Muscle of leg (tissue), 16 donors: Measurements from ENCODE around the gene SH3BGRL. TPM values are rescaled to one million over a fixed set of nuclear protein-coding genes. Genes with fewer than 3 reads are reported as not detected.

Experiments used
- DNase-seq: peaks from one replicate; pipeline ENCODE4 v3.0.0; 2013
- H3K27ac ChIP-seq: one replicate; pipeline ENCODE4 v1.5.1; 2013; ENCODE audit warnings: mild to moderate bottlenecking, low read length, control low read depth
- H3K27me3 ChIP-seq: one replicate; pipeline ENCODE4 v1.6.1; 2013; ENCODE audit warnings: low read length; ENCODE audit not compliant: control insufficient read depth, insufficient read depth
- H3K36me3 ChIP-seq: one replicate; pipeline ENCODE4 v1.6.1; 2013; ENCODE audit warnings: low read length; ENCODE audit not compliant: control insufficient read depth, insufficient read depth
- H3K4me1 ChIP-seq: one replicate; pipeline ENCODE4 v1.6.1; 2013; ENCODE audit warnings: low read length; ENCODE audit not compliant: control insufficient read depth, insufficient read depth
- H3K4me3 ChIP-seq: one replicate; pipeline ENCODE4 v1.5.1; 2013; ENCODE audit warnings: low read length, control low read depth
- H3K9me3 ChIP-seq: replicated peaks from 2 replicates; pipeline ENCODE4 v1.6.1; 2013; ENCODE audit warnings: low read depth, low read length; ENCODE audit not compliant: control insufficient read depth
- WGBS: methylation state at CpG from one replicate; pipeline ENCODE4 v1.1.5; 2013; ENCODE audit warnings: missing lambda C conversion rate; ENCODE audit not compliant: insufficient coverage; 5-methylcytosine and 5-hydroxymethylcytosine counted together
- long read RNA-seq, 11 donors: transcript quantifications; one replicate each; lab custom pipeline, GENCODE V29; 2026
- polyA plus RNA-seq, 8 donors: library from polyadenylated mRNA; unstranded; fragments of 120-200 nt; gene quantifications; one replicate each; pipeline versions ENCODE4 v1.2.1 to v1.2.3, GENCODE V29; 2013; ENCODE audit warnings: inconsistent platforms in 1 of 8, low replicate concordance in 1 of 8; ENCODE audit not compliant: insufficient read length in 8 of 8, insufficient read depth in 1 of 8
- total RNA-seq: library from RNA; stranded (reverse); fragments of 120-200 nt; gene quantifications from one replicate; pipeline ENCODE4 v1.2.4, GENCODE V29; 2013

Gene SH3BGRL
- total RNA-seq (50.2 TPM), polyA plus RNA-seq (100 to 1,000 TPM in 1 of 8 donors, 10 to 100 TPM in 7; 67.6 to 105 (median 73.9) TPM)
- long read RNA-seq, donor 1, transcript SH3BGRL-201 (4 exons, 1,923 nt), result major isoform, 13 of 13 reads
- long read RNA-seq, donor 1, partial matches to known transcripts, result 0 of 13 reads
- long read RNA-seq, donor 1, other reads (novel, unspliced or antisense), result 0 of 13 reads
- long read RNA-seq, donor 2, transcript SH3BGRL-201 (4 exons, 1,923 nt), result major isoform, 11 of 11 reads
- long read RNA-seq, donor 2, partial matches to known transcripts, result 0 of 11 reads
- long read RNA-seq, donor 2, other reads (novel, unspliced or antisense), result 0 of 11 reads
- long read RNA-seq, donor 3, transcript SH3BGRL-201 (4 exons, 1,923 nt), result major isoform, 34 of 34 reads
- long read RNA-seq, donor 3, partial matches to known transcripts, result 0 of 34 reads
- long read RNA-seq, donor 3, other reads (novel, unspliced or antisense), result 0 of 34 reads
- long read RNA-seq, donor 4, transcript SH3BGRL-201 (4 exons, 1,923 nt), result major isoform, 23 of 23 reads
- long read RNA-seq, donor 4, partial matches to known transcripts, result 0 of 23 reads
- long read RNA-seq, donor 4, other reads (novel, unspliced or antisense), result 0 of 23 reads
- long read RNA-seq, donor 5, transcript SH3BGRL-201 (4 exons, 1,923 nt), result major isoform, 86 of 86 reads
- long read RNA-seq, donor 5, partial matches to known transcripts, result 0 of 86 reads
- long read RNA-seq, donor 5, other reads (novel, unspliced or antisense), result 0 of 86 reads
- long read RNA-seq, donor 6, transcript SH3BGRL-201 (4 exons, 1,923 nt), result major isoform, 64 of 66 reads
- long read RNA-seq, donor 6, partial matches to known transcripts, result 0 of 66 reads
- long read RNA-seq, donor 6, other reads (novel, unspliced or antisense), result 0 of 66 reads
- long read RNA-seq, donor 7, transcript SH3BGRL-201 (4 exons, 1,923 nt), result major isoform, 44 of 84 reads
- long read RNA-seq, donor 7, partial matches to known transcripts, result 40 of 84 reads
- long read RNA-seq, donor 7, other reads (novel, unspliced or antisense), result 0 of 84 reads
- long read RNA-seq, donor 8, transcript SH3BGRL-201 (4 exons, 1,923 nt), result major isoform, 44 of 46 reads
- long read RNA-seq, donor 8, partial matches to known transcripts, result 0 of 46 reads
- long read RNA-seq, donor 8, other reads (novel, unspliced or antisense), result 0 of 46 reads
- long read RNA-seq, donor 9, transcript SH3BGRL-201 (4 exons, 1,923 nt), result major isoform, 43 of 43 reads
- long read RNA-seq, donor 9, partial matches to known transcripts, result 0 of 43 reads
- long read RNA-seq, donor 9, other reads (novel, unspliced or antisense), result 0 of 43 reads
- long read RNA-seq, donor 10, transcript SH3BGRL-201 (4 exons, 1,923 nt), result major isoform, 73 of 78 reads
- long read RNA-seq, donor 10, partial matches to known transcripts, result 5 of 78 reads
- long read RNA-seq, donor 10, other reads (novel, unspliced or antisense), result 0 of 78 reads
- long read RNA-seq, donor 11, transcript SH3BGRL-201 (4 exons, 1,923 nt), result major isoform, 38 of 39 reads
- long read RNA-seq, donor 11, partial matches to known transcripts, result 0 of 39 reads
- long read RNA-seq, donor 11, other reads (novel, unspliced or antisense), result 0 of 39 reads

DNA sequence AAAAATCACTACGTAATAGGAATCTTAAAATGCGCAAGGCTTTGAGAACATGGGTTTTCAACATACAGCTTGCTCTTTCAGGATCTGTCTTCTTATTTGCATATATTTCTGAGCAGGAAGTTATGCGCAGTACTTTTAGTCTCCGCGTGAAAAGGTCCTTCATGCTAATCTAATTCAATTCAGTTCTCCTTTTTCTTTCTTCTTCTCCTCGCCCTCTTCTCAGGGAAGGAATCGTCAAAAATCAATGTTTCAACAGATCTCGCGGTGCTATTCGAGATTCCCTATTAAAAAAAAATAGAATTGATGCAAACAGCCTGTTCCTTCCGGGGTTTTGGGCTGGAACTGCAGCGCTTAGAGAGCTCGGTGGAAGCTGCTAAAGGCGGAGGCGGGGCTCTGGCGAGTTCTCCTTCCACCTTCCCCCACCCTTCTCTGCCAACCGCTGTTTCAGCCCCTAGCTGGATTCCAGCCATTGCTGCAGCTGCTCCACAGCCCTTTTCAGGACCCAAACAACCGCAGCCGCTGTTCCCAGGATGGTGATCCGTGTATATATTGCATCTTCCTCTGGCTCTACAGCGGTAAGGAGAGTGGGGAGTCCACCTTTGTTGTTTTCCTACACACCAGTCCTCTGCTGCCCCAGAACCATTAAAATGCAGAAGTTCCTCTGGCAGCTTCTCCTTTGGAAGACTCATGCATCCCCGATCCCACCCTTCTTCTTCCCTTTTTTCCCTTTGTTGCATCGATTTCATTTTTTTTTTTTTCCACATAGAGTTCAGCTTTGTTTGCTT is at the start of gene SH3BGRL, which contains the start of gene HMGN5:
Gene SH3BGRL, plus strand, starts transcription at position 432 of the 785 bp plus-strand sequence. Its CDS starts 99 bp downstream, at position 531.
Gene HMGN5, minus strand, starts transcription at position 243 of the 785 bp plus-strand sequence. CDS start 80,364 bp downstream, outside the sequence.
- 17% methylated on average over 15 of the region's 23 CpGs for WGBS
- H3K27ac ChIP-seq, result peak within 1 kb of the TSS; percentile 95

GRCh38 chrX:81168391-81168790 is 33.5 kb upstream of the SH3BGRL start:
- Histone ChIP-seq H3K27me3 (no peaks in the 10 kb centered on the region), H3K36me3 (no peaks in the 10 kb centered on the region), H3K4me1 (no peaks in the 10 kb centered on the region), H3K4me3 (no peak overlapping the region), H3K27ac (no peak overlapping the region), H3K9me3 (no peaks in the 10 kb centered on the region)
- no peak for DNase-seq
- 63% methylated on average over 1 of the region's 3 CpGs for WGBS

More for the DNA sequence above, at the start of gene SH3BGRL, which contains the start of gene HMGN5:
- Histone ChIP-seq H3K4me1 (no peaks in the 10 kb centered on the region), H3K4me3 (peak within 1 kb of the TSS; percentile 69), H3K27me3 (peaks cover 4% of the 10 kb centered on the region), H3K9me3 (no peaks in the 10 kb centered on the region), H3K36me3 (no peaks in the 10 kb centered on the region)
- peak; percentile 96 for DNase-seq

GRCh38 chrX:81174286-81174685 is 27.6 kb upstream of the SH3BGRL start:
- no CpG with 5 or more reads among the region's 1 CpG for WGBS
- no peaks in the 10 kb centered on the region for H3K9me3 ChIP-seq
- H3K36me3 ChIP-seq, result no peaks in the 10 kb centered on the region
- no peak overlapping the region for H3K4me3 ChIP-seq
- H3K4me1 ChIP-seq, result no peaks in the 10 kb centered on the region
- peak; percentile 20 for DNase-seq
- no peak overlapping the region for H3K27ac ChIP-seq
- H3K27me3 ChIP-seq, result no peaks in the 10 kb centered on the region

DNA sequence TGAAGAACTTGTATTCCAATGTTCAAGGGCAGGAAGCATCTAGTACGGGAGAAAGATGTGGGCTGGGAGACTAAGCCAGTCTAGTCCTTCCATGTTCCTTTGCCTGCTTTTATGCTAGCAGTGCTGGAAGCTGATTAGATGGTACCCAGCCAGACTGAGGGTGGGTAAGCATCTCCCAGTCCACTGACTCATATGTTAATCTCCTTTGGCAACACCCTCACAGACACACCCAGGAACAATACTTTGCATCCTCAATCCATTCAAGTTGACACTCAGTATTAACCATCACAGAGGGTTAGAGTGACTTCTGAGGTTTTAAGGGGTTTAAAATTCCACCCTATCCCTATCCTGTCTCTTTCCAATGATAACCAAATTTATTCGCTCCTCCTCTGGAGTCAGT is 6.6 kb upstream of the SH3BGRL start:
- H3K4me3 ChIP-seq, result no peak overlapping the region
- WGBS, result 67% methylated on average over 1 of the region's 2 CpGs
- no peak overlapping the region for H3K27ac ChIP-seq
- no peaks in the 10 kb centered on the region for H3K9me3 ChIP-seq
- DNase-seq, result no peak
- H3K4me1 ChIP-seq, result no peaks in the 10 kb centered on the region
- no peaks in the 10 kb centered on the region for H3K27me3 ChIP-seq
- no peaks in the 10 kb centered on the region for H3K36me3 ChIP-seq

GRCh38 chrX:81195712-81196111 is 6.2 kb upstream of the SH3BGRL start:
- no peaks in the 10 kb centered on the region for H3K9me3 ChIP-seq
- H3K27me3 ChIP-seq, result no peaks in the 10 kb centered on the region
- no peaks in the 10 kb centered on the region for H3K4me1 ChIP-seq
- no peak overlapping the region for H3K4me3 ChIP-seq
- peak; percentile 36 for DNase-seq
- 40% methylated on average over 1 of the region's 5 CpGs for WGBS
- H3K27ac ChIP-seq, result no peak overlapping the region
- H3K36me3 ChIP-seq, result no peaks in the 10 kb centered on the region

GRCh38 chrX:81201071-81201470 is 831 bp upstream of the SH3BGRL start:
- Histone ChIP-seq H3K9me3 (no peaks in the 10 kb centered on the region), H3K27me3 (peaks cover 4% of the 10 kb centered on the region), H3K27ac (peak overlapping the region; percentile 95), H3K4me3 (peak overlapping the region; percentile 69), H3K4me1 (no peaks in the 10 kb centered on the region), H3K36me3 (no peaks in the 10 kb centered on the region)
- no CpG with 5 or more reads among the region's 1 CpG for WGBS
- DNase-seq, result peak; percentile 16

DNA sequence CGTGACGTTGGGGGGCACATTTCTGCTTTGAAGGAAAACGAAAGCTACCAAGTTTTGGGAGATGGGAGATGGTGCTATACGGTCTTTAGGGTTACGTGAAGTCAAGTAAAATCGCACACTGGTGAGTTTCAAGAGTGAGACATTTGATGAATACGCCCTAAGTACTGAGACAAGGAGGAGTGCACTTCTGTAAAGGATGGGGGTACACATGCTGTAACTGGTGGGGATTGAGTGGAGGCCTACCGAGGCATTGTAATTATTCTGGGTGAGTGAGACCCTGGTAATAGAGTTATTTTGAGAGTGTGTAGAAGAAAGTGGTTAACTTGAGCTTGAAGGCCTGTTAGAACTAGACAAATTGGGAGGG is 536 bp downstream of the SH3BGRL start:
- H3K27me3 ChIP-seq, result peaks cover 4% of the 10 kb centered on the region
- no peaks in the 10 kb centered on the region for H3K36me3 ChIP-seq
- H3K4me3 ChIP-seq, result peak overlapping the region; percentile 69
- no peak for DNase-seq
- 32% methylated on average over 6 of the region's 8 CpGs for WGBS
- H3K4me1 ChIP-seq, result no peaks in the 10 kb centered on the region
- peak overlapping the region; percentile 95 for H3K27ac ChIP-seq
- H3K9me3 ChIP-seq, result no peaks in the 10 kb centered on the region

DNA sequence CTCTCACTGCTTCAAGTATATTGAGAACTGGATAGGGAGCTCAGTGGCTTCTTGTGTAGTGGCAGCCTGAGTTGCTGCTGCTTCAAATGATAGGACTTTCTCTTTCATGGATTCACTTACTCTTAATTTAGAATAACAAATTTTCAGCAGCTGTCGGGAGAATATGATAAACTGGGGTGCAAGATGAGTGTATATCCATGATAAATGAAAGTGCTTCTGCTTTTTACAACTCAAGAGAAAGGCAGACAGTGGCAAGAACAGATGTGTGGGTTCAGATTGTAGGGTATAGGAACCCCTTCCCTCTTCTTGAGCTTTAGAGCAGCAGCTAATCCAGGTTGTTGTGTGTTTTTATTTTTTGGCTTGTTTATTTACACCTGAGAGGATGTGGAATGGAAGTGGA is 1.0 kb downstream of the SH3BGRL start:
- no peaks in the 10 kb centered on the region for H3K9me3 ChIP-seq
- WGBS, result no CpG with 5 or more reads among the region's 1 CpG

More for the DNA sequence above, 1.0 kb downstream of the SH3BGRL start:
- Histone ChIP-seq H3K4me1 (no peaks in the 10 kb centered on the region), H3K27ac (peak overlapping the region; percentile 95), H3K27me3 (peaks cover 4% of the 10 kb centered on the region), H3K4me3 (peak overlapping the region; percentile 69), H3K36me3 (no peaks in the 10 kb centered on the region)
- DNase-seq, result no peak
